Mesodermal cell (in vitro differentiated cells): Measurements from ENCODE around the gene CDH2.
A peak's percentile ranks its signal among the peaks of the same experiment; 100 is the strongest.

ENCODE experiments used
- H3K27ac ChIP-seq: 2 replicates; pipeline ENCODE4 v1.7.0; 2013; ENCODE audit warnings: mild to moderate bottlenecking, low read depth, low read length, moderate library complexity; ENCODE audit not compliant: severe bottlenecking
- H3K36me3 ChIP-seq: 2 replicates; pipeline ENCODE4 v1.7.1; 2013; ENCODE audit warnings: mild to moderate bottlenecking, low read length, moderate library complexity; ENCODE audit not compliant: control insufficient read depth, insufficient read depth
- H3K4me1 ChIP-seq: one replicate; pipeline ENCODE4 v1.7.1; 2013; ENCODE audit warnings: mild to moderate bottlenecking, low read length; ENCODE audit not compliant: insufficient read depth, control insufficient read depth, poor library complexity, severe bottlenecking
- H3K4me3 ChIP-seq: 2 replicates; pipeline ENCODE4 v1.7.0; 2013; ENCODE audit warnings: low read length, control low read depth, mild to moderate bottlenecking; ENCODE audit not compliant: insufficient read depth, poor library complexity, severe bottlenecking; ENCODE audit errors: extremely low read depth
- H3K9me3 ChIP-seq: 2 replicates; pipeline ENCODE4 v1.7.1; 2013; ENCODE audit warnings: mild to moderate bottlenecking, low read length, moderate library complexity; ENCODE audit not compliant: control insufficient read depth
- WGBS, 2 experiments: methylation state at CpG; one replicate each; pipeline ENCODE4 v1.1.5; 2013; ENCODE audit warnings: missing lambda C conversion rate in 2 of 2; ENCODE audit not compliant: insufficient coverage in 2 of 2; 5-methylcytosine and 5-hydroxymethylcytosine counted together

Gene CDH2

DNA sequence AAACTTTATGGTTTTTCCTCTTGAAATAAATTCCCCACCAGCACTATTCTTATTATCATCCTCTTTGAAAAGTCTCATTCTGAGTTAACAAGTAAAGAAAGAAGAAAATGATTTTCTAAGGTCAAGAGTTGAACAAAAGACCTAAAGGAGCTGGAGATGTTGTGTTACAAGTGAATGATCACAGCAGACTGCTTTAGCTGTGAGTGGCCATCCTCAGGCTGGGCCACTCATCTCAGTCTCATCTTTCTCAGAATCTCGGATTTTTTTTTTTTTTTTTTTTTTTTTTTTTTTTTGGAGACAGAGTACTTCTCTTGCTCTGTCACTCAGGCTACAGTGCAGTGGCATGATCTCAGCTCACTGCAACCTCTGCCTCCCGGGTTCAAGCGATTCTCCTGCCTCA lies 133.3 kb downstream of the CDH2 start:
- Histone ChIP-seq H3K27ac (no peak overlapping the region), H3K36me3 (peaks cover 11% of the 10 kb centered on the region), H3K4me3 (no peak overlapping the region), H3K9me3 (no peaks in the 10 kb centered on the region), H3K4me1 (peaks cover 63% of the 10 kb centered on the region)
- 100% methylated on average over 1 of the region's 3 CpGs; no CpG with 5 or more reads in 1 of the 2 experiments for WGBS, 2 experiments

DNA sequence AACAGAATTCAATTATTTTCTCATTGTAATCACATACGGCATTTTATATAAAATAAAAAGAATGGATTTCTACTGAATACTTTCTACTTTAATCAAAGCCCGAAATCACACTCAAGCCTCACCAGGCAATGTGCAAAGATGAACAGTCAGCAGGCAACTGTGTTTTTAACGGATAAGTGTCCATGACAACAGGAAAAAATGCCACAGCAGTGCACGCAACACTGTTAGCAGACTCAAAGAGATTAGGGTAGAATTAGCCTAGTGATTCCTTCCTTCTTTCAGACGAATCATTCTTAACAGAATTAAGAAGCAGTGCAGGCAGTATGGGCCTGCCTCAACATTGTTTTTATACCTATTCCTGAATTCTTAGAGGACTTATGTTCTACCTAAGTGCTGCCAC lies 135.6 kb downstream of the CDH2 start:
- Histone ChIP-seq H3K4me3 (no peak overlapping the region), H3K36me3 (peaks cover 17% of the 10 kb centered on the region), H3K9me3 (no peaks in the 10 kb centered on the region), H3K4me1 (peaks cover 61% of the 10 kb centered on the region), H3K27ac (peak overlapping the region; percentile 68)
- 49% methylated on average over 3 of the region's 5 CpGs for WGBS, 2 experiments

DNA sequence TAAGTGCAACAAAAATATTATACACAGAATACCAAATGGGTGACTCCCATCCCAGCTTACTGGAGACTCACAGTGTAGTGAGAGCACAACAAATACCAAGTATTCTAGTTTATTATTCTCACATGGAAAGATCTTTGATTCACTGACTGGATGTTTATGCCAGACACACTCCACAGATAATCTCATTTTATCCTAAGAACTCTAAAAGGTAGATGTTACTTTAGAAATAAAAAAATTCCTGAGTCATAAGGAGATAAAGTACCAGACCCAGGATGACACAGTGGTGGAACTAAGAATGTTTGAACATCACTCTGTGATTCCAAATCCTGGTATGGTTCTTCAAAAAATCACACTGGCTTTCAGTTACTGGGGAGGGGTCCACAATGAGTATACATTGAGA lies 136.2 kb downstream of the CDH2 start:
- Histone ChIP-seq H3K4me1 (peaks cover 59% of the 10 kb centered on the region), H3K4me3 (no peak overlapping the region), H3K36me3 (peaks cover 17% of the 10 kb centered on the region), H3K9me3 (no peaks in the 10 kb centered on the region), H3K27ac (peak overlapping the region; percentile 68)

DNA sequence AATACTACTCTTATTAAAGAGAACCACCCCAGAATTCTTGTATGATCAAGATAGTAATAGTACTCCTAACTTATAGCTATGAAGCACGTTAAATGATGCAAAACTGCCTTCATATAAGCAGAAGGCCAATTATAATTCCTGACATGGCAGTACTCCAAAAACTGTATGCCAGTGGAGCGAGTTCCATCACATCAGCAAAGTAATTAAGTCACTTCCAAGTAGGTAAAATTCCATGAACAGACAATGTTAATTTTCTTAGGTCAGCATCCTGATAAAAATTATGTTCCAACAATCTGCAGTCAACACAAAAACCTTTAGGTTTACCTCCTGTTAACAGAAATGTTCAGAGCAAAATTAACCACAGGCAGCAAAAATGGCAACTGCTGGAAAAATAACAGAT lies 136.7 kb downstream of the CDH2 start:
- Histone ChIP-seq H3K27ac (peak overlapping the region; percentile 68), H3K4me3 (no peak overlapping the region), H3K36me3 (peaks cover 17% of the 10 kb centered on the region), H3K4me1 (peaks cover 54% of the 10 kb centered on the region), H3K9me3 (no peaks in the 10 kb centered on the region)
- WGBS, 2 experiments = 86 to 100% methylated on average over 1 of the region's 2 CpGs

DNA sequence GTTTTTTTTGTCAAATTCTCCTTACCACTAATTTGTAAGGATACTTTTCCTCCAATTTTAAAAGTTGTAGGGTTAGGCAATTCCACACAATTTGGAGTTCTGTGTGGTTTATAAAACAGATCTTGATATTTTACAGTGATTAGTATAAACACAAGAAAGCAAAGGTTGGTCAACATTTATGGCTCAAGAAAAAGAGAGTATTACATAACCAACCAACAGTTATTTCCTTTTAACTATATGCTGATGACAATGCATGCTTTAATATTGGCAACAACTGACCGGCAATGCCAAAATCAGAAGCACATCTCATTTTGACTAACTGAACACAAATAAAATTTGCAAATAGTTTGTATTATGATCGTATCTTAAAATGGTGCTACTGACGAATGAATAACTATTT lies 137.2 kb downstream of the CDH2 start:
- no CpG with 5 or more reads among the region's 3 CpGs for WGBS, 2 experiments
- peak overlapping the region; percentile 68 for H3K27ac ChIP-seq
- H3K36me3 ChIP-seq = peaks cover 17% of the 10 kb centered on the region
- no peaks in the 10 kb centered on the region for H3K9me3 ChIP-seq
- peaks cover 53% of the 10 kb centered on the region for H3K4me1 ChIP-seq
- H3K4me3 ChIP-seq = no peak overlapping the region

DNA sequence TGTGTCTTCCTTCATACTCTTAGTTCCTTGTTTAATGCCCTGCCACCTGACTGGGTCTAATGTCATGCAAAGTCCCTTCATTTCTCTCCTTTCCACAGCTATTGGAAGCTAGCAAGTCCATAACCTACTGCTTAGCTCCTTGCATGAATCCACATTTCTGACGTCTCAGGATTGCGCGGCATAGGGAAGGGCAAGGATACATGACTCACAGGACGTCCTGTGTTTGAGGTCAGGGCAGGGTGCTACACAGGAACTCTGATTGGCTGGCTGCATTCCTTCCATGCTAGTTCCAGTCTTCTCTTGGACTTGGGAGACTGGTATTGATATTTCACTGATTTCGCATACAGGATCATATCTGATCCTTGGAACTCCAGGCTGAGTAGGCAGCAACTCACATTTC lies 137.9 kb downstream of the CDH2 start:
- peaks cover 17% of the 10 kb centered on the region for H3K36me3 ChIP-seq
- H3K4me3 ChIP-seq = no peak overlapping the region
- WGBS, 2 experiments = 63 to 81% methylated on average over 3 to 4 of the region's 5 CpGs
- no peaks in the 10 kb centered on the region for H3K9me3 ChIP-seq
- H3K4me1 ChIP-seq = peaks cover 49% of the 10 kb centered on the region
- no peak overlapping the region for H3K27ac ChIP-seq

DNA sequence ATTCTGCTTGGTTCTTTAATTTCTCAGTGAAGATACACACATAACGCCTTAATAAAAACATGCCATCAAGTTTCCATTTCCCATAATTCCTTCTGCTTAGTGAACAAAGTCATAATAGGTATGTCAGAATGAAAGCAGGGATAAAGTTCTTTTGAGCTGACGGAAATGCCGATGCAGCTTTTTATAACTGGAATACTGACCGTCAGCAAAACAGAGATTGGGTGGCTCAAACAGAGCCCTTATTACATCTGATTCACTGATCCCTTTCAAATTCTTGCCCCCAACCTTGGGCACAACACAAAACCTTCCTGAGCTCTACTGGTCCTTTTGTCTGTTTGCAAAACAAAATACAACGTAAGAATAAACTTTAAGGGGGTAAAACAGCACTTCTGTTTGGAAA lies 140.4 kb downstream of the CDH2 start:
- 60 to 84% methylated on average over 1 to 3 of the region's 5 CpGs for WGBS, 2 experiments
- Histone ChIP-seq H3K4me3 (no peak overlapping the region), H3K9me3 (no peaks in the 10 kb centered on the region), H3K36me3 (peaks cover 17% of the 10 kb centered on the region), H3K27ac (peak overlapping the region; percentile 71), H3K4me1 (peaks cover 39% of the 10 kb centered on the region)

DNA sequence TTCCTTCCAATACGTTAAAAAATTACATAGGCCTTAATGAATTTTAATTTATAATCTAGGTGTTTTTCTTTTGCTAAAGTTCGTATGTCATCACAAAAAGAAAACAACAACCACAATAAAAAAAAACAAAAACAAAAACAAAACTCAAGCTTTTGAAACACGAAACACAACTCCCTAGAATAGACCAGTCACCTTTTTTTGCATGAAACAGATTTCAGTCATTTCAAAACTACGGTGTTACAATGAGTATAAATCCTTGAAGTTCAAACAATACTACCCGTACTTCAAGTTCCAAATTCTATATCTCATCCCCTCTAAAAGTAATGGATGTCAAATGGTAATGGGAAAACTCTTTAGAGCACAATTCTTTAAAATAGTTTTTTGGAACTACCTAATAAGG lies 142.4 kb downstream of the CDH2 start:
- Histone ChIP-seq H3K4me3 (no peak overlapping the region), H3K36me3 (peaks cover 15% of the 10 kb centered on the region), H3K9me3 (no peaks in the 10 kb centered on the region), H3K27ac (no peak overlapping the region), H3K4me1 (peaks cover 28% of the 10 kb centered on the region)
- WGBS, 2 experiments = 80 to 100% methylated on average over 1 to 2 of the region's 5 CpGs

DNA sequence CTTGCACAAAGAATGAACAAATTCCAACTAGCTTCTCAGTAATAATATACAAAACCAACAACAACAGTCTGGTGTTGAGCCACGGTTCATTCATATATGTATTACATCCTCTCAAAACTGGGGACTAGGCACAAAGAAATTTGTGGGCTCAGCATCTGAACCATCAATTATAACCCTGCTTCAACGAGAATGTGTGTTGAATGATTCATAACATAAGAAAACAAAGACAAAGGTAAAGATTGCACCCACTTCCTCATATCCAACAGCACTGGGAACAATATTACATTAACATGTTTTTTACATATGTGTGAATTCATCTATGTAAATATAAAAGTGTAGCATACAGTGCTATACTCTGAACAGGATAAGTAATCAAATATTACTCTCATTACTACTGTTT lies 144.8 kb downstream of the CDH2 start:
- H3K9me3 ChIP-seq = no peaks in the 10 kb centered on the region
- peaks cover 4% of the 10 kb centered on the region for H3K36me3 ChIP-seq
- H3K4me1 ChIP-seq = peaks cover 16% of the 10 kb centered on the region
- no peak overlapping the region for H3K27ac ChIP-seq
- H3K4me3 ChIP-seq = no peak overlapping the region
- WGBS, 2 experiments = 100% methylated on average over 1 of the region's 2 CpGs; no CpG with 5 or more reads in 1 of the 2 experiments

DNA sequence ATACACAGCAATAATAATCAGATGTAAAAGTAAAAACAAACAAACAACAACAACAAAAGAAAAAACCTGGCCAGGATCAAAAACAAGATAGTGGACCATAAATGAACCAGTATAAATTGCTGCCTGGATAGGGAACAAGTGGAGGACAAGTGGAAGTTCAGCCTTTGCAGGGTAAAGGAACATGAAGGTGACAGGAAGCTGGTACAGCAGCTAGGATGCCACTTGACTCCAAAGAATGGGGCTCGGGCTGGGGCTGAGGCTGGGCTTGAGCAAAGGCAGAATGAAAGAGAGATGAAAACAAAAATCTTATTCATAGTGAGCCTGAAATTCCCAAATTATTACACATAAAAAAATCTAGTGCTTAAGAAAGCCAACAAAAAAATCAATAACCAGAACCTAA lies 146.5 kb downstream of the CDH2 start:
- Histone ChIP-seq H3K4me1 (peaks cover 10% of the 10 kb centered on the region), H3K27ac (no peak overlapping the region), H3K4me3 (no peak overlapping the region), H3K36me3 (peaks cover 10% of the 10 kb centered on the region), H3K9me3 (no peaks in the 10 kb centered on the region)
- WGBS, 2 experiments = no CpG with 5 or more reads among the region's 1 CpG

DNA sequence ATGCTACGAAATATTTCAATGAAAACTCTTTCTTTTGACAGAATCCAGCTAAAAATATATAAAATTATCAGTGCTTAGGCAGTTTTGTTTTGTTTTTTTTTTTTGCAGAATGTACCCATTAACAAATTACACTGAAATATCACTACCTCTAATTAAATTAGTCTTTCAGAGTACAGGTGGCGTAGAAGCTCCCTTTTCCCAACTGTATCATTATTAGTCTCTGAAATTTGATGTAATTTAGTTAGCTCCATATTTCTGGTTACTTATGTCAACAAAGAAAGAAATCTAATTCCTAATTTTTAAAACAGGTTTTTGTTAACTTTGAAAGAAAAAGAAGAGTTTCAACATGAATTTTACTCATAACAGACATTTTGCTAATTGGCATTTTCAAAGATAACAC lies 149.2 kb downstream of the CDH2 start:
- Histone ChIP-seq H3K9me3 (no peaks in the 10 kb centered on the region), H3K4me1 (peaks cover 3% of the 10 kb centered on the region), H3K27ac (no peak overlapping the region), H3K4me3 (no peak overlapping the region), H3K36me3 (peaks cover 17% of the 10 kb centered on the region)
- WGBS, 2 experiments = 60% methylated on average over 1 of the region's 2 CpGs; no CpG with 5 or more reads in 1 of the 2 experiments
